Mucosa of descending colon (tissue), 3 donors: ENCODE measurements around the gene OR7G2. TPM values are rescaled to one million over a fixed set of nuclear protein-coding genes. Genes with fewer than 3 reads are reported as not detected.
"Not testable (repeated sequence)": the region's sequence is repeated elsewhere in the genome, so short reads cannot be mapped to it uniquely, and the experiment has no call there.

Source experiments
- ATAC-seq: fragments of 200-7000 bp; cut with Tn5 transposase; one replicate; pipeline ENCODE4 v1.9.1; 2020; ENCODE audit warnings: mild to moderate bottlenecking, moderate library complexity
- DNase-seq, 3 donors: peaks; one replicate each; pipeline ENCODE4 v3.0.0-alpha.2; 2020
- H3K36me3 ChIP-seq: fragments of 200-600 bp; one replicate; pipeline ENCODE4 v1.8.0; 2021; ENCODE audit warnings: low read depth, mild to moderate bottlenecking
- H3K4me1 ChIP-seq: fragments of 200-600 bp; one replicate; pipeline ENCODE4 v1.8.0; 2021; ENCODE audit warnings: low read depth, mild to moderate bottlenecking
- H3K4me3 ChIP-seq: fragments of 200-600 bp; one replicate; pipeline ENCODE4 v1.8.0; 2021; ENCODE audit warnings: mild to moderate bottlenecking
- H3K9me3 ChIP-seq: fragments of 200-600 bp; one replicate; pipeline ENCODE4 v1.8.0; 2021; ENCODE audit warnings: mild to moderate bottlenecking
- CTCF ChIP-seq: fragments of 200-600 bp; IDR thresholded peaks from one replicate; pipeline ENCODE4 v1.8.0; 2022; ENCODE audit warnings: antibody characterized with exemption, mild to moderate bottlenecking
- intact Hi-C, 2 donors: fragments of 100-400 bp; cut with DNase I in 1 of 2; cut with micrococcal nuclease in 1 of 2; formaldehyde crosslinking; loops; one replicate each; pipeline versions ENCODE4 v1.11.0 to v1.11.1; 2022; cut with DNase I, micrococcal nuclease
- total RNA-seq, 3 donors: library from RNA; stranded (reverse); fragmentation: NEBNext Ultra II Directional in 2 of 3; extraction: Animal tissue kit (Norgen Biotek cat#: 25700) in 2 of 3; gene quantifications; one replicate each; pipeline versions ENCODE4 v1.2.1 to v1.2.4, GENCODE V29; 2021 to 2023
- donor health status: DM: no; HTN: no; CAD: no; lungs with moderate emphysema.
- donor health status: DM: no; HTN: no; CAD: no.
- donor health status: DM: no; HTN: yes; CAD: no.

The OR7G2 gene
- total RNA-seq, 3 donors from 2014 or later, result not detected

GRCh38 chr19:9058905-9059667 lies 48.2 kb downstream of the OR7G2 start:
- no peak for ATAC-seq
- no peak for DNase-seq
- no peaks in the 10 kb centered on the region for H3K4me1 ChIP-seq
- no peak overlapping the region for H3K4me3 ChIP-seq
- no peaks in the 10 kb centered on the region for H3K36me3 ChIP-seq
- H3K9me3 ChIP-seq, result no peaks in the 10 kb centered on the region
- intact Hi-C loops, result no loop called here
- TF ChIP-seq CTCF, result no peak

- ATAC-seq, result no peak
- H3K9me3 ChIP-seq, result no peaks in the 10 kb centered on the region
These were observed 49.6 kb downstream of the OR7G2 start for GRCh38 chr19:9057505-9058258.

GRCh38 chr19:9056131-9056530 lies 51.1 kb downstream of the OR7G2 start:
- not testable (repeated sequence) for H3K4me3 ChIP-seq

More at GRCh38 chr19:9057505-9058258, 49.6 kb downstream of the OR7G2 start:
- TF ChIP-seq CTCF, result no peak
- intact Hi-C loops, result no loop called here
- no peak overlapping the region for H3K4me3 ChIP-seq
- no peak for DNase-seq
- H3K36me3 ChIP-seq, result no peaks in the 10 kb centered on the region
- no peaks in the 10 kb centered on the region for H3K4me1 ChIP-seq

GRCh38 chr19:9054765-9055164 lies 52.5 kb downstream of the OR7G2 start:
- DNase-seq (no peak), ATAC-seq (no peak)
- Histone ChIP-seq H3K36me3 (no peaks in the 10 kb centered on the region), H3K4me3 (no peak overlapping the region), H3K4me1 (no peaks in the 10 kb centered on the region), H3K9me3 (no peaks in the 10 kb centered on the region)
- no peak for TF ChIP-seq CTCF
- intact Hi-C loops, result no loop called here

More at GRCh38 chr19:9056131-9056530, 51.1 kb downstream of the OR7G2 start:
- H3K9me3 ChIP-seq, ATAC-seq, H3K4me1 ChIP-seq, DNase-seq, intact Hi-C loops, H3K36me3 ChIP-seq: not testable (repeated sequence)

- Histone ChIP-seq H3K4me1 (no peaks in the 10 kb centered on the region), H3K36me3 (no peaks in the 10 kb centered on the region), H3K9me3 (no peaks in the 10 kb centered on the region), H3K4me3 (no peak overlapping the region)
- no peak for ATAC-seq
- intact Hi-C loops, result no loop called here
- TF ChIP-seq CTCF, result no peak
- DNase-seq, result no peak
These were observed 53.1 kb downstream of the OR7G2 start for GRCh38 chr19:9054207-9054606.

GRCh38 chr19:9053674-9054073 lies 53.6 kb downstream of the OR7G2 start:
- intact Hi-C loops, ATAC-seq, H3K4me3 ChIP-seq, H3K4me1 ChIP-seq, DNase-seq, H3K36me3 ChIP-seq, H3K9me3 ChIP-seq: not testable (repeated sequence)
